ENCODE data around the gene C1D. TPM values are rescaled to one million over a fixed set of nuclear protein-coding genes. Genes with fewer than 3 reads are reported as not detected.

The C1D gene
- total and polyA plus RNA-seq, 2 donors (not counting 3 experiments of a cell fraction or from before 2014, with no cell fraction given), result 11.4 to 14.0 TPM

DNA sequence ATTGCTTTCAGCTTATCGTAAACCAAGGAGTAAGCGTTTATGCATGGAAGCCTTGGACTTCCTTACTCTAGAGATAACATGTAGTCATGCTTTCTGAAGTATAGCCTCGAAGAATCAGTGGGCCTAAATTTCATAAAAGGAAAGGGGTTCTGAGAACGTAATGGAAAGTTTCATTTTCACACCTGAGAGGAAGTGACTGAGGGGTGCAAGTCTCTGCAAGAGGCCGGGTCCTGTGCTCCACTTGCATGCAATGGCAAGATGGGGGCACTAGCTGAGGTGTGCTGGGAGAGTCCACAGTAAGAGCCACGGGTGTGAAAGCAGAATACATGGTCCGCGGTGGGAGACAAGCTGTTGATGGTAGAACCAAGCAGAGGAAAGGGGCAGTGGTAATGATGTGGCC, 36.5 kb upstream of the C1D start:
- Histone ChIP-seq H3K27ac (ENCODE audit: insufficient read depth, low read depth, low read length) (no peak overlapping the region), H4K20me1 (replicated peaks; ENCODE audit: control insufficient read depth, extremely low read depth, insufficient read depth, low read length) (no peaks in the 10 kb centered on the region), H3K9me1 (replicated peaks; ENCODE audit: control insufficient read depth, extremely low read depth, insufficient read depth, low read length) (no peaks in the 10 kb centered on the region), H3K9ac (replicated peaks; ENCODE audit: extremely low read depth, insufficient read depth, low read length) (no peak overlapping the region), H3K9me3 (replicated peaks; ENCODE audit: control insufficient read depth, insufficient read depth, low read length) (no peaks in the 10 kb centered on the region), H3K4me1 (ENCODE audit: control insufficient read depth, extremely low read depth, insufficient read depth, low read length) (no peaks in the 10 kb centered on the region), H3K36me3 (ENCODE audit: control insufficient read depth in 2 of 2, extremely low read depth in 1 of 2, insufficient read depth in 2 of 2, low read length in 2 of 2) (no peaks in the 10 kb centered on the region), H2AFZ (ENCODE audit: low read depth, low read length) (no peak overlapping the region), H3K4me2 (ENCODE audit: insufficient read depth, low read length) (no peak overlapping the region), H3K27me3 (ENCODE audit: control insufficient read depth in 2 of 2, insufficient read depth in 2 of 2, low read length in 2 of 2) (peaks cover 5 to 7% of the 10 kb centered on the region in 2 experiments), H3K79me2 (ENCODE audit: control insufficient read depth, insufficient read depth, low read length) (no peaks in the 10 kb centered on the region), H3K4me3 (replicated peaks in 1 of 3; ENCODE audit: insufficient read depth in 1 of 3, low read depth in 1 of 3, low read length in 3 of 3) (no peak overlapping the region)
- intact Hi-C loops (cut with micrococcal nuclease), result no loop called here
- no peak for DNase-seq (ENCODE audit: low read depth, low spot score)
- TF ChIP-seq EZH2 (IDR thresholded peaks at IDR 0.05; ENCODE audit: borderline replicate concordance, low read depth, low read length, severe bottlenecking), result no peak
- no peak for TF ChIP-seq POLR2A (IDR thresholded peaks at IDR 0.05; ENCODE audit: low read depth, low read length)
- no peak for FAIRE-seq
- dilution Hi-C loops (cut with MboI; ENCODE audit: extremely low pct_ligation_motif_present, low sequenced_read_pairs), result no loop called here
- no TSS peak for BruUV-seq (replicated peaks)
- ChIA-PET CTCF (no interaction called here), POLR2A (no interaction called here)

- intact Hi-C loops (cut with micrococcal nuclease) (no loop called here), dilution Hi-C loops (cut with MboI; ENCODE audit: extremely low pct_ligation_motif_present, low sequenced_read_pairs) (no loop called here)
- Histone ChIP-seq H3K27ac (ENCODE audit: insufficient read depth, low read depth, low read length) (no peak overlapping the region), H3K4me3 (replicated peaks in 1 of 3; ENCODE audit: insufficient read depth in 1 of 3, low read depth in 1 of 3, low read length in 3 of 3) (no peak overlapping the region), H3K79me2 (ENCODE audit: control insufficient read depth, insufficient read depth, low read length) (no peaks in the 10 kb centered on the region), H3K9me1 (replicated peaks; ENCODE audit: control insufficient read depth, extremely low read depth, insufficient read depth, low read length) (no peaks in the 10 kb centered on the region), H4K20me1 (replicated peaks; ENCODE audit: control insufficient read depth, extremely low read depth, insufficient read depth, low read length) (no peaks in the 10 kb centered on the region), H3K9me3 (replicated peaks; ENCODE audit: control insufficient read depth, insufficient read depth, low read length) (no peaks in the 10 kb centered on the region), H3K9ac (replicated peaks; ENCODE audit: extremely low read depth, insufficient read depth, low read length) (no peak overlapping the region), H2AFZ (ENCODE audit: low read depth, low read length) (no peak overlapping the region), H3K27me3 (ENCODE audit: control insufficient read depth in 2 of 2, insufficient read depth in 2 of 2, low read length in 2 of 2) (peaks cover 5 to 12% of the 10 kb centered on the region in 2 experiments), H3K4me2 (ENCODE audit: insufficient read depth, low read length) (no peak overlapping the region), H3K4me1 (ENCODE audit: control insufficient read depth, extremely low read depth, insufficient read depth, low read length) (no peaks in the 10 kb centered on the region), H3K36me3 (ENCODE audit: control insufficient read depth in 2 of 2, extremely low read depth in 1 of 2, insufficient read depth in 2 of 2, low read length in 2 of 2) (no peaks in the 10 kb centered on the region)
- TF ChIP-seq POLR2A (IDR thresholded peaks at IDR 0.05; ENCODE audit: low read depth, low read length), result no peak
- no peak for TF ChIP-seq POLR2AphosphoS5 (IDR thresholded peaks at IDR 0.05; ENCODE audit: insufficient read depth, low read depth, low read length)
- TF ChIP-seq MAX (IDR thresholded peaks at IDR 0.05; ENCODE audit: insufficient read depth, insufficient read length), result no peak
- TF ChIP-seq FOS (IDR thresholded peaks at IDR 0.05; ENCODE audit: borderline replicate concordance, insufficient read depth, low read length), result no peak
- TF ChIP-seq MYC (IDR thresholded peaks at IDR 0.05; ENCODE audit: low read depth, low read length), result no peak
- TF ChIP-seq, protein P1, sequence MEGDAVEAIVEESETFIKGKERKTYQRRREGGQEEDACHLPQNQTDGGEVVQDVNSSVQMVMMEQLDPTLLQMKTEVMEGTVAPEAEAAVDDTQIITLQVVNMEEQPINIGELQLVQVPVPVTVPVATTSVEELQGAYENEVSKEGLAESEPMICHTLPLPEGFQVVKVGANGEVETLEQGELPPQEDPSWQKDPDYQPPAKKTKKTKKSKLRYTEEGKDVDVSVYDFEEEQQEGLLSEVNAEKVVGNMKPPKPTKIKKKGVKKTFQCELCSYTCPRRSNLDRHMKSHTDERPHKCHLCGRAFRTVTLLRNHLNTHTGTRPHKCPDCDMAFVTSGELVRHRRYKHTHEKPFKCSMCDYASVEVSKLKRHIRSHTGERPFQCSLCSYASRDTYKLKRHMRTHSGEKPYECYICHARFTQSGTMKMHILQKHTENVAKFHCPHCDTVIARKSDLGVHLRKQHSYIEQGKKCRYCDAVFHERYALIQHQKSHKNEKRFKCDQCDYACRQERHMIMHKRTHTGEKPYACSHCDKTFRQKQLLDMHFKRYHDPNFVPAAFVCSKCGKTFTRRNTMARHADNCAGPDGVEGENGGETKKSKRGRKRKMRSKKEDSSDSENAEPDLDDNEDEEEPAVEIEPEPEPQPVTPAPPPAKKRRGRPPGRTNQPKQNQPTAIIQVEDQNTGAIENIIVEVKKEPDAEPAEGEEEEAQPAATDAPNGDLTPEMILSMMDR (IDR thresholded peaks at IDR 0.05; ENCODE audit: extremely low read depth in 1 of 2, insufficient read depth in 1 of 2, low read depth in 1 of 2, low read length in 2 of 2), result no peak
- no peak for TF ChIP-seq EZH2 (IDR thresholded peaks at IDR 0.05; ENCODE audit: borderline replicate concordance, low read depth, low read length, severe bottlenecking)
- TF ChIP-seq JUN (IDR thresholded peaks at IDR 0.05; ENCODE audit: borderline replicate concordance, insufficient read depth, insufficient read length, low read depth), result no peak
- no peak for TF ChIP-seq GATA2 (IDR thresholded peaks at IDR 0.05; ENCODE audit: insufficient read depth, insufficient read length, low read depth, low read length)
- DNase-seq (ENCODE audit: low read depth, low spot score) (no peak), FAIRE-seq (no peak)
- ChIA-PET POLR2A (no interaction called here), CTCF (no interaction called here)
- no TSS peak for BruUV-seq (replicated peaks)
These were observed 35.5 kb upstream of the C1D start for GRCh38 chr2:68098291-68098797.
